COLO668 (cell line): ENCODE results near the gene TPX2.

ENCODE experiments used
- DNase-seq: peaks from one replicate; lab custom pipeline; 2025; ENCODE audit not compliant: unreplicated experiment; lab: John Stamatoyannopoulos, UW

TPX2 gene

GRCh38 chr20:31845300-31845863 lies 106.3 kb downstream of the TPX2 start, which contains the start of gene FOXS1:
Gene FOXS1 (minus strand): TSS chr20:31845604. CDS start chr20:31845542, 62 bp downstream.
- no peak for DNase-seq

GRCh38 chr20:31846793-31847138 lies 107.7 kb downstream of the TPX2 start:
- DNase-seq = no peak

- DNase-seq = no peak
Measured at GRCh38 chr20:31848088-31848999, 109.3 kb downstream of the TPX2 start.

- peak; percentile 82 for DNase-seq
Measured at GRCh38 chr20:31849306-31849930, 110.3 kb downstream of the TPX2 start.
